DLD1 (cell line): ENCODE measurements around the gene CLASP1.
"Not testable (repeated sequence)": the region's sequence is repeated elsewhere in the genome, so short reads cannot be mapped to it uniquely, and the experiment has no call there.

ENCODE experiments used
- in situ Hi-C: cut with HindIII; loops from 2 replicates; pipeline ENCODE4 v1.10.0; 2017; ENCODE audit warnings: low sequenced_read_pairs

CLASP1 gene

GRCh38 chr2:121583555-121583954, 65.7 kb downstream of the CLASP1 start:
- in situ Hi-C loops: no loop called here

GRCh38 chr2:121582272-121582671, 67.0 kb downstream of the CLASP1 start:
- in situ Hi-C loops: no loop called here

GRCh38 chr2:121579309-121579708, 70.0 kb downstream of the CLASP1 start:
- in situ Hi-C loops: no loop called here

- in situ Hi-C loops: no loop called here
Measured at GRCh38 chr2:121577381-121577780, 71.9 kb downstream of the CLASP1 start.

GRCh38 chr2:121576263-121576662, 73.0 kb downstream of the CLASP1 start:
- in situ Hi-C loops: no loop called here

- in situ Hi-C loops: no loop called here
Measured at GRCh38 chr2:121575800-121576199, 73.5 kb downstream of the CLASP1 start.

GRCh38 chr2:121570667-121571055, 78.6 kb downstream of the CLASP1 start:
- in situ Hi-C loops: no loop called here

- in situ Hi-C loops: no loop called here
Measured at GRCh38 chr2:121570036-121570666, 79.1 kb downstream of the CLASP1 start.

- in situ Hi-C loops: no loop called here
Measured at GRCh38 chr2:121567957-121568409, 81.3 kb downstream of the CLASP1 start.

GRCh38 chr2:121567452-121567851, 81.8 kb downstream of the CLASP1 start:
- in situ Hi-C loops: no loop called here

- in situ Hi-C loops: no loop called here
Measured at GRCh38 chr2:121565389-121566250, 83.6 kb downstream of the CLASP1 start.

- in situ Hi-C loops: loop anchor here (5.0 kb wide), 1 partner anchor 52 kb away; no protein-coding TSS in a partner anchor
Measured at GRCh38 chr2:121564905-121565304, 84.4 kb downstream of the CLASP1 start.

- in situ Hi-C loops: loop anchor here (5.0 kb wide), 1 partner anchor 54 kb away; no protein-coding TSS in a partner anchor
Measured at GRCh38 chr2:121563754-121564153, 85.5 kb downstream of the CLASP1 start.

GRCh38 chr2:121562269-121563176, 86.7 kb downstream of the CLASP1 start:
- in situ Hi-C loops: loop anchor here (5.0 kb wide), 1 partner anchor 55 kb away; no protein-coding TSS in a partner anchor

- in situ Hi-C loops: loop anchor here (5.0 kb wide), 1 partner anchor 56 kb away; no protein-coding TSS in a partner anchor
Measured at GRCh38 chr2:121561617-121562268, 87.5 kb downstream of the CLASP1 start.

- in situ Hi-C loops: no loop called here
Measured at GRCh38 chr2:121558329-121558728, 90.9 kb downstream of the CLASP1 start.

- in situ Hi-C loops: no loop called here
Measured at GRCh38 chr2:121555008-121555407, 94.3 kb downstream of the CLASP1 start.

- in situ Hi-C loops: not testable (repeated sequence)
Measured at GRCh38 chr2:121552477-121553180, 96.6 kb downstream of the CLASP1 start.

GRCh38 chr2:121550669-121551068, 98.6 kb downstream of the CLASP1 start:
- in situ Hi-C loops: no loop called here

GRCh38 chr2:121547646-121548045, 101.6 kb downstream of the CLASP1 start:
- in situ Hi-C loops: no loop called here
